K562 (cell line): ENCODE measurements around the gene ITIH3. TPM values are rescaled to one million over a fixed set of nuclear protein-coding genes. Genes with fewer than 3 reads are reported as not detected.

ENCODE experiments used
- ATAC-seq: fragments of 200-7000 bp; cut with Tn5 transposase; 3 replicates; pipeline ENCODE4 v1.9.1; 2020; ENCODE audit warnings: moderate library complexity
- BruUV-seq: library from RNA; stranded (reverse); fragments of 400-500 nt; replicated peaks from 2 replicates; lab custom pipeline; 2021; lab: Mats Ljungman, UMichigan
- CTCF ChIA-PET: fragments of 300-600 bp; formaldehyde crosslinking; extraction: SDS; loops from one replicate; lab custom pipeline; 2021; ENCODE audit warnings: low intra/inter-chr PET ratio; lab: Yijun Ruan, JAX
- POLR2A ChIA-PET: fragments of 300-600, 350-650 bp; sonication (Branson Sonifier 250); formaldehyde crosslinking; extraction: SDS; loops from one replicate; lab custom pipeline; 2021; ENCODE audit warnings: antibody characterized with exemption, inconsistent platforms; lab: Yijun Ruan, JAX
- DNase-seq, 4 experiments: peaks; one replicate each; pipeline versions ENCODE4 v3.0.0 to v3.0.0-alpha.2; 2011 to 2018; ENCODE audit warnings: low spot score in 3 of 4, mixed read lengths in 3 of 4; ENCODE audit errors: extremely low read depth in 1 of 4
- FAIRE-seq: peaks from 2 replicates; lab custom pipeline; 2011; peaks lifted over from hg19 to GRCh38; lab: Jason Lieb, UNC
- H2AFZ ChIP-seq: 2 replicates; pipeline ENCODE4 v1.6.0; 2011; ENCODE audit warnings: low read depth, low read length, control low read depth, inconsistent platforms
- H3K27ac ChIP-seq: fragments of 200-600 bp; 3 replicates; pipeline ENCODE4 v1.8.0; 2011; ENCODE audit warnings: low read depth, mild to moderate bottlenecking, control low read depth, inconsistent platforms, low read length, moderate library complexity, mixed read lengths; ENCODE audit errors: extremely low read depth
- H3K27me3 ChIP-seq, 2 experiments: fragments of 300-600 bp in 1 of 2; 2 replicates in 1 of 2; 3 replicates in 1 of 2; pipeline versions ENCODE4 v1.6.0 to v1.8.0; 2011; ENCODE audit warnings: inconsistent platforms in 2 of 2, low read length in 2 of 2, mild to moderate bottlenecking in 1 of 2, mixed read lengths in 1 of 2, moderate library complexity in 1 of 2; ENCODE audit not compliant: control insufficient read depth in 2 of 2, insufficient read depth in 2 of 2
- H3K36me3 ChIP-seq: fragments of 300-600 bp; 3 replicates; pipeline ENCODE4 v1.8.0; 2011; ENCODE audit warnings: mild to moderate bottlenecking, low read length, inconsistent platforms; ENCODE audit not compliant: control insufficient read depth, insufficient read depth
- H3K4me1 ChIP-seq, 2 experiments: fragments of 200-600 bp in 1 of 2; replicated peaks in 1 of 2; 2 replicates in 1 of 2; 3 replicates in 1 of 2; pipeline versions ENCODE4 v1.5.1 to v1.8.0; 2011; ENCODE audit warnings: inconsistent platforms in 2 of 2, low read length in 2 of 2, mild to moderate bottlenecking in 1 of 2, mixed read lengths in 1 of 2, moderate library complexity in 1 of 2; ENCODE audit not compliant: control insufficient read depth in 2 of 2, insufficient read depth in 2 of 2
- H3K4me2 ChIP-seq: 2 replicates; pipeline ENCODE4 v1.6.1; 2011; ENCODE audit warnings: low read length, control low read depth, inconsistent platforms, mixed read lengths; ENCODE audit not compliant: insufficient read depth
- H3K4me3 ChIP-seq: fragments of 200-600 bp; sonication (generic), shearing (Covaris generic); 2 replicates; pipeline ENCODE4 v1.5.1; 2016; ENCODE audit warnings: control low read depth, inconsistent platforms
- H3K79me2 ChIP-seq: fragments of 200-600 bp; 3 replicates; pipeline ENCODE4 v1.8.0; 2011; ENCODE audit warnings: low read length, inconsistent platforms; ENCODE audit not compliant: control insufficient read depth, insufficient read depth
- H3K9ac ChIP-seq, 2 experiments: 2 replicates each; pipeline versions ENCODE4 v1.6.0 to v1.6.1; 2011; ENCODE audit warnings: low read depth in 2 of 2, low read length in 2 of 2, control low read depth in 1 of 2, inconsistent platforms in 1 of 2, mild to moderate bottlenecking in 1 of 2, mixed read lengths in 1 of 2; ENCODE audit not compliant: insufficient read depth in 1 of 2
- H3K9me1 ChIP-seq: one replicate; pipeline ENCODE4 v1.6.0; 2011; ENCODE audit warnings: inconsistent platforms, mild to moderate bottlenecking, low read length, moderate library complexity; ENCODE audit not compliant: control insufficient read depth, insufficient read depth
- H3K9me3 ChIP-seq: replicated peaks from 2 replicates; pipeline ENCODE4 v1.5.1; 2011; ENCODE audit warnings: low read depth, low read length, inconsistent platforms; ENCODE audit not compliant: control insufficient read depth, insufficient read depth
- H4K20me1 ChIP-seq: replicated peaks from 2 replicates; pipeline ENCODE4 v1.6.1; 2011; ENCODE audit warnings: low read length, inconsistent platforms, mixed read lengths; ENCODE audit not compliant: control insufficient read depth, insufficient read depth
- CTCFL ChIP-seq: IDR thresholded peaks from 2 replicates; pipeline ENCODE4 v1.6.1; 2011; ENCODE audit warnings: borderline replicate concordance, low read depth, mild to moderate bottlenecking, moderate library complexity, low read length; ENCODE audit not compliant: insufficient read depth, poor library complexity, severe bottlenecking
- RFX5 ChIP-seq: IDR thresholded peaks from 2 replicates; pipeline ENCODE4 v1.6.1; 2011; ENCODE audit warnings: low read depth, mild to moderate bottlenecking, improper control_type of control experiment, low read length
- WGBS: fragments of 100-300 bp; shearing (Covaris generic); methylation state at CpG from one replicate; pipeline ENCODE4 v1.1.6; 2016; ENCODE audit warnings: low coverage, mixed read lengths; ENCODE audit not compliant: insufficient coverage; ENCODE audit errors: missing lambda C conversion rate; 5-methylcytosine and 5-hydroxymethylcytosine counted together
- in situ Hi-C: fragments of 300-500 bp; cut with MboI; formaldehyde crosslinking; loops from 4 replicates; pipeline ENCODE4 v1.15.0; 2018; ENCODE audit warnings: inconsistent platforms, mixed read lengths
- intact Hi-C: fragments of 100-400 bp; cut with micrococcal nuclease; formaldehyde crosslinking; loops from 2 replicates; pipeline ENCODE4 v1.14.2; 2022
- polyA plus RNA-seq, 8 experiments: library from polyadenylated mRNA; depleted of rRNA in 4 of 8; stranded (reverse) in 5 of 8; unstranded in 3 of 8; fragments of >200 nt; fragmentation: Nextera tagmentation in 2 of 8; fragmentation: Illumina TruSeq in 1 of 8; extraction: Ambion mirVana in 2 of 8; extraction: Trizol in 1 of 8; gene quantifications; 2 replicates each; pipeline versions ENCODE4 v1.2.1 to v1.2.3, GENCODE V29; 2011 to 2014; ENCODE audit warnings: inconsistent platforms in 1 of 8, missing spikeins in 1 of 8
- total RNA-seq, 7 experiments: library from RNA; depleted of rRNA in 6 of 7; stranded (reverse); fragments of >200 nt in 6 of 7; fragmentation: Illumina TruSeq in 2 of 7; extraction: Trizol in 2 of 7; gene quantifications; 2 replicates each; pipeline versions ENCODE4 v1.2.1 to v1.2.3, GENCODE V29; 2011 to 2021; ENCODE audit warnings: low replicate concordance in 1 of 7
- TF ChIP-seq, protein P1 (sequence below), 3 experiments: IDR thresholded peaks in 2 of 3; conservative IDR thresholded peaks in 1 of 3; 2 replicates each; pipeline ENCODE4 v1.5.1; 2011 to 2012; ENCODE audit warnings: low read length in 3 of 3, mild to moderate bottlenecking in 3 of 3, control low read depth in 2 of 3, improper control_type of control experiment in 1 of 3, inconsistent platforms in 1 of 3, low read depth in 1 of 3, mixed read lengths in 1 of 3, moderate library complexity in 1 of 3; ENCODE audit not compliant: insufficient read depth in 2 of 3

ITIH3 gene
- total and polyA plus RNA-seq, 9 of the 15 experiments (the other 6 are each of a cell fraction or from before 2014, with no cell fraction given) = 0.07 to 0.35 TPM; not detected in 7

- ChIA-PET CTCF (no interaction called here), POLR2A (interaction anchor here (0.6 to 1.9 kb wide), 2 partner anchors 21 to 34 kb away, joined by 3 to 7 read pairs; partner anchors contain the start of gene NEK4)
- TF ChIP-seq, protein P1, sequence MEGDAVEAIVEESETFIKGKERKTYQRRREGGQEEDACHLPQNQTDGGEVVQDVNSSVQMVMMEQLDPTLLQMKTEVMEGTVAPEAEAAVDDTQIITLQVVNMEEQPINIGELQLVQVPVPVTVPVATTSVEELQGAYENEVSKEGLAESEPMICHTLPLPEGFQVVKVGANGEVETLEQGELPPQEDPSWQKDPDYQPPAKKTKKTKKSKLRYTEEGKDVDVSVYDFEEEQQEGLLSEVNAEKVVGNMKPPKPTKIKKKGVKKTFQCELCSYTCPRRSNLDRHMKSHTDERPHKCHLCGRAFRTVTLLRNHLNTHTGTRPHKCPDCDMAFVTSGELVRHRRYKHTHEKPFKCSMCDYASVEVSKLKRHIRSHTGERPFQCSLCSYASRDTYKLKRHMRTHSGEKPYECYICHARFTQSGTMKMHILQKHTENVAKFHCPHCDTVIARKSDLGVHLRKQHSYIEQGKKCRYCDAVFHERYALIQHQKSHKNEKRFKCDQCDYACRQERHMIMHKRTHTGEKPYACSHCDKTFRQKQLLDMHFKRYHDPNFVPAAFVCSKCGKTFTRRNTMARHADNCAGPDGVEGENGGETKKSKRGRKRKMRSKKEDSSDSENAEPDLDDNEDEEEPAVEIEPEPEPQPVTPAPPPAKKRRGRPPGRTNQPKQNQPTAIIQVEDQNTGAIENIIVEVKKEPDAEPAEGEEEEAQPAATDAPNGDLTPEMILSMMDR (IDR thresholded peaks at IDR 0.05 in 2 of 3, conservative IDR thresholded peaks at IDR 0.05 in 1 of 3; ENCODE audit: insufficient read depth in 2 of 3, low read depth in 1 of 3, low read length in 3 of 3) = peak; percentile 40 to 61 (median 41); a peak in 5 of 6 replicates
- peak; percentile 17 for TF ChIP-seq CTCFL
- no peak for TF ChIP-seq RFX5
- H3K79me2 ChIP-seq = no peaks in the 10 kb centered on the region
- BruUV-seq = no TSS peak
- WGBS = 36% methylated on average over 7 of the region's 7 CpGs
- no peaks in the 10 kb centered on the region for H4K20me1 ChIP-seq
- no peak overlapping the region for H3K4me2 ChIP-seq
- H3K4me3 ChIP-seq = no peak overlapping the region
- in situ Hi-C loops (no loop called here), intact Hi-C loops (no loop called here)
- peaks cover 0 to 8% of the 10 kb centered on the region in 2 experiments; a peak in 2 of 5 replicates for H3K4me1 ChIP-seq
- no peak overlapping the region; the same call in 1 of the 2 replicates for H2AFZ ChIP-seq
- H3K9ac ChIP-seq = no peak overlapping the region
- no peaks in the 10 kb centered on the region for H3K36me3 ChIP-seq
- no peak for FAIRE-seq
- H3K27ac ChIP-seq = no peak overlapping the region
- H3K27me3 ChIP-seq = peaks cover 0 to 21% of the 10 kb centered on the region in 2 experiments; a peak in 3 of 5 replicates
- ATAC-seq = peak; percentile 77
- no peaks in the 10 kb centered on the region for H3K9me1 ChIP-seq
- DNase-seq = peak; percentile 24 to 55 (median 42)
- H3K9me3 ChIP-seq = no peaks in the 10 kb centered on the region
These were observed 2.2 kb upstream of the ITIH3 start for GRCh38 chr3:52792413-52792812.
